Glomerular endothelial cell (primary cell): ENCODE measurements around the gene PANK3. TPM values are rescaled to one million over a fixed set of nuclear protein-coding genes. Genes with fewer than 3 reads are reported as not detected.

ENCODE experiments used
- DNase-seq: peaks from one replicate; pipeline ENCODE4 v3.0.0-alpha.2; 2011; ENCODE audit warnings: low read depth, low spot score; ENCODE audit errors: extremely low read depth
- total RNA-seq: library from RNA; depleted of rRNA; stranded (reverse); fragments of >200 nt; gene quantifications from 2 replicates; pipeline ENCODE4 v1.2.3, GENCODE V29; 2015

The PANK3 gene
- 31.6 and 40.0 TPM in 2 replicates for total RNA-seq

- DNase-seq, result no peak
Observed at GRCh38 chr5:168578538-168579487, at the start of gene PANK3. Gene PANK3 (minus strand): TSS chr5:168579368. CDS start chr5:168579283, 85 bp downstream.

GRCh38 chr5:168624850-168625364, 45.7 kb upstream of the PANK3 start:
- no peak for DNase-seq

GRCh38 chr5:168620807-168621206, 41.6 kb upstream of the PANK3 start:
- DNase-seq, result no peak

GRCh38 chr5:168614661-168615060, 35.5 kb upstream of the PANK3 start:
- no peak for DNase-seq

GRCh38 chr5:168613996-168614395, 34.8 kb upstream of the PANK3 start:
- no peak for DNase-seq

- DNase-seq, result no peak
Observed at GRCh38 chr5:168613396-168613795, 34.2 kb upstream of the PANK3 start.

- DNase-seq, result no peak
Observed at GRCh38 chr5:168612996-168613395, 33.8 kb upstream of the PANK3 start.

- no peak for DNase-seq
Observed at GRCh38 chr5:168612123-168612522, 33.0 kb upstream of the PANK3 start.

- no peak for DNase-seq
Observed at GRCh38 chr5:168611165-168611564, 32.0 kb upstream of the PANK3 start.

- no peak for DNase-seq
Observed at GRCh38 chr5:168609806-168610482, 30.8 kb upstream of the PANK3 start.

GRCh38 chr5:168608821-168609220, 29.7 kb upstream of the PANK3 start:
- no peak for DNase-seq

- no peak for DNase-seq
Observed at GRCh38 chr5:168608386-168608785, 29.2 kb upstream of the PANK3 start.

- no peak for DNase-seq
Observed at GRCh38 chr5:168607946-168608345, 28.8 kb upstream of the PANK3 start.

GRCh38 chr5:168606562-168606961, 27.4 kb upstream of the PANK3 start:
- DNase-seq, result no peak

- DNase-seq, result no peak
Observed at GRCh38 chr5:168604436-168604835, 25.3 kb upstream of the PANK3 start.

- no peak for DNase-seq
Observed at GRCh38 chr5:168603746-168604145, 24.6 kb upstream of the PANK3 start.

GRCh38 chr5:168602517-168602916, 23.3 kb upstream of the PANK3 start:
- DNase-seq, result no peak

- DNase-seq, result no peak
Observed at GRCh38 chr5:168601972-168602371, 22.8 kb upstream of the PANK3 start.

- DNase-seq, result no peak
Observed at GRCh38 chr5:168600409-168600808, 21.2 kb upstream of the PANK3 start.

- DNase-seq, result no peak
Observed at GRCh38 chr5:168599826-168600225, 20.7 kb upstream of the PANK3 start.

GRCh38 chr5:168598639-168599038, 19.5 kb upstream of the PANK3 start:
- no peak for DNase-seq

GRCh38 chr5:168596927-168597326, 17.8 kb upstream of the PANK3 start:
- no peak for DNase-seq
